Progenitor cell of endocrine pancreas (in vitro differentiated cells): ENCODE measurements around the gene TMEM258. TPM values are rescaled to one million over a fixed set of nuclear protein-coding genes. Genes with fewer than 3 reads are reported as not detected.

ENCODE experiments used
- DNase-seq: peaks from one replicate; pipeline ENCODE4 v3.0.0; 2021; ENCODE audit warnings: low spot score; ENCODE audit not compliant: unreplicated experiment
- H3K27ac Mint-ChIP-seq: 2 replicates; pipeline ENCODE4 v1.8.0; 2021; ENCODE audit warnings: mild to moderate bottlenecking, moderate library complexity, mixed read lengths
- H3K27me3 Mint-ChIP-seq: 2 replicates; pipeline ENCODE4 v1.8.0; 2021; ENCODE audit warnings: mixed read lengths
- H3K36me3 Mint-ChIP-seq: 2 replicates; pipeline ENCODE4 v1.8.0; 2022; ENCODE audit warnings: mixed read lengths; ENCODE audit not compliant: insufficient read depth
- H3K4me1 Mint-ChIP-seq: 2 replicates; pipeline ENCODE4 v1.8.0; 2021; ENCODE audit warnings: low read depth, mixed read lengths
- H3K4me3 Mint-ChIP-seq: 2 replicates; pipeline ENCODE4 v1.8.0; 2021; ENCODE audit warnings: low read depth, mild to moderate bottlenecking, moderate library complexity, mixed read lengths
- H3K9me3 Mint-ChIP-seq: 2 replicates; pipeline ENCODE4 v1.8.0; 2021; ENCODE audit warnings: low read depth, mixed read lengths
- total RNA-seq: library from RNA; stranded (reverse); gene quantifications from 2 replicates; pipeline ENCODE4 v1.2.1, GENCODE V29; 2021
- TF ChIP-seq, protein P1 (sequence below): fragments of 200-600 bp; sonication (generic); IDR thresholded peaks from one replicate; pipeline ENCODE4 v1.5.0; 2021; ENCODE audit warnings: antibody characterized with exemption, mild to moderate bottlenecking; ENCODE audit not compliant: unreplicated experiment

TMEM258 gene
- total RNA-seq, 1 donor from 2014 or later = 185 TPM

GRCh38 chr11:61817471-61818202 is 25.2 kb upstream of the TMEM258 start:
- DNase-seq = no peak
- Mint-ChIP-seq H3K27me3 (no peaks in the 10 kb centered on the region), H3K4me3 (peak overlapping the region; percentile 97), H3K4me1 (peaks cover 13% of the 10 kb centered on the region), H3K36me3 (peaks cover 11% of the 10 kb centered on the region), H3K27ac (peak overlapping the region; percentile 94), H3K9me3 (no peaks in the 10 kb centered on the region)
- TF ChIP-seq, protein P1, sequence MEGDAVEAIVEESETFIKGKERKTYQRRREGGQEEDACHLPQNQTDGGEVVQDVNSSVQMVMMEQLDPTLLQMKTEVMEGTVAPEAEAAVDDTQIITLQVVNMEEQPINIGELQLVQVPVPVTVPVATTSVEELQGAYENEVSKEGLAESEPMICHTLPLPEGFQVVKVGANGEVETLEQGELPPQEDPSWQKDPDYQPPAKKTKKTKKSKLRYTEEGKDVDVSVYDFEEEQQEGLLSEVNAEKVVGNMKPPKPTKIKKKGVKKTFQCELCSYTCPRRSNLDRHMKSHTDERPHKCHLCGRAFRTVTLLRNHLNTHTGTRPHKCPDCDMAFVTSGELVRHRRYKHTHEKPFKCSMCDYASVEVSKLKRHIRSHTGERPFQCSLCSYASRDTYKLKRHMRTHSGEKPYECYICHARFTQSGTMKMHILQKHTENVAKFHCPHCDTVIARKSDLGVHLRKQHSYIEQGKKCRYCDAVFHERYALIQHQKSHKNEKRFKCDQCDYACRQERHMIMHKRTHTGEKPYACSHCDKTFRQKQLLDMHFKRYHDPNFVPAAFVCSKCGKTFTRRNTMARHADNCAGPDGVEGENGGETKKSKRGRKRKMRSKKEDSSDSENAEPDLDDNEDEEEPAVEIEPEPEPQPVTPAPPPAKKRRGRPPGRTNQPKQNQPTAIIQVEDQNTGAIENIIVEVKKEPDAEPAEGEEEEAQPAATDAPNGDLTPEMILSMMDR = no peak

DNA sequence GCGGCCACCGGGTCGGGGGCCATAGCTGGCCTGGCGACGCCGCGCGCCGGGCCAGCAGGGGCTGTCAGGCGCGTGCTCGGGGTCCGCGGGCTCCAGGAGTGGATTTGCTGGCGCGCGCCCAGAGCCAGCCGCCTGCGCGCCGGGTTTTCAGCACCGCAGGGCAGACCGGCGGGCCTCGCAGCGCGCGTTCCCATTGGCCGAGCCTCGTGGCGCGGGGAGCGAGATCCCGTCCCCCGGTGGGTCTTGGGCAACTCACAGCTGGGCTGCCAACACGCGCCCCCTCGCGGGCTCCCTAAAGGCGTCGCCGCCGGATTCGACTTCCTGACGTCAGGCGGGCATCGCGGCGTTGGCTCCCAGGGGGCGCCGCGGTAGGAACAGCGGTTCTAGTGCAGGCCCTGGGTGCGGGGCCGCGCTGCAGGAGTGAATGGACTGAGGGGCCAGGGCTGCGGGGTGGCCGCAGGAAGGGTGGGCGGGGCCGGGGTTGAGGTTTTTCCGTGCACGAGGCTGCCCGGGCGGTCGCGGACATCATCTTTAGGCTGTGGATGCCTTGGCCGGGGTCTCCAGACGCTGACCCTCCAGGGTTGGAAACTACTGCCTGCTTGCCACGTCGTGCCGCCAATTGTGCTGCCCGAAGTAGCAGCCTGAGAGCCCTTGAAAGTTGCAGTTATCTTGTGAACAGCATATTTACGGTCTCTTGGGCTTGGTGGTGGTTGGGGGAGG is 24.5 kb upstream of the TMEM258 start, which contains the start of gene FADS1:
Gene FADS1, minus strand, starts transcription at position 268 of the 720 bp plus-strand sequence. Its CDS starts 74 bp downstream, at position 194.
- peak within 1 kb of the TSS; percentile 98 for H3K27ac Mint-ChIP-seq
- peak; percentile 97 for DNase-seq
- H3K4me1 Mint-ChIP-seq = peaks cover 13% of the 10 kb centered on the region
- TF ChIP-seq, protein P1 = peak; percentile 70
- peaks cover 15% of the 10 kb centered on the region for H3K36me3 Mint-ChIP-seq
- H3K27me3 Mint-ChIP-seq = no peaks in the 10 kb centered on the region
- no peaks in the 10 kb centered on the region for H3K9me3 Mint-ChIP-seq
- peak within 1 kb of the TSS; percentile 97 for H3K4me3 Mint-ChIP-seq

GRCh38 chr11:61815790-61816735 is 23.7 kb upstream of the TMEM258 start:
- H3K27me3 Mint-ChIP-seq = no peaks in the 10 kb centered on the region
- H3K4me1 Mint-ChIP-seq = peaks cover 13% of the 10 kb centered on the region
- no peaks in the 10 kb centered on the region for H3K9me3 Mint-ChIP-seq
- H3K27ac Mint-ChIP-seq = peak overlapping the region; percentile 98
- DNase-seq = peak; percentile 62
- TF ChIP-seq, protein P1 = no peak
- H3K36me3 Mint-ChIP-seq = peaks cover 18% of the 10 kb centered on the region
- H3K4me3 Mint-ChIP-seq = peak overlapping the region; percentile 97

GRCh38 chr11:61814958-61815789 is 22.8 kb upstream of the TMEM258 start:
- peaks cover 13% of the 10 kb centered on the region for H3K4me1 Mint-ChIP-seq
- H3K27me3 Mint-ChIP-seq = no peaks in the 10 kb centered on the region
- H3K9me3 Mint-ChIP-seq = no peaks in the 10 kb centered on the region
- peaks cover 18% of the 10 kb centered on the region for H3K36me3 Mint-ChIP-seq
- peak; percentile 94 for DNase-seq
- peak overlapping the region; percentile 97 for H3K4me3 Mint-ChIP-seq
- TF ChIP-seq, protein P1 = no peak
- H3K27ac Mint-ChIP-seq = peak overlapping the region; percentile 98
